Endodermal cell (in vitro differentiated cells): Measurements from ENCODE around the gene FKBP1B. TPM values are rescaled to one million over a fixed set of nuclear protein-coding genes. Genes with fewer than 3 reads are reported as not detected.

Experiments
- DNase-seq: peaks from one replicate; pipeline ENCODE4 v3.0.0-alpha.2; 2017
- H3K27ac ChIP-seq: 2 replicates; pipeline ENCODE4 v1.5.1; 2013; ENCODE audit warnings: mild to moderate bottlenecking, low read depth, low read length, moderate library complexity
- H3K27me3 ChIP-seq: 2 replicates; pipeline ENCODE4 v1.6.1; 2013; ENCODE audit warnings: mild to moderate bottlenecking, low read length, moderate library complexity; ENCODE audit not compliant: insufficient read depth, control insufficient read depth, poor library complexity, severe bottlenecking
- H3K36me3 ChIP-seq: 2 replicates; pipeline ENCODE4 v1.7.0; 2013; ENCODE audit warnings: mild to moderate bottlenecking, low read length, moderate library complexity; ENCODE audit not compliant: control insufficient read depth, insufficient read depth
- H3K4me1 ChIP-seq: one replicate; pipeline ENCODE4 v1.7.0; 2013; ENCODE audit warnings: low read length; ENCODE audit not compliant: control insufficient read depth, insufficient read depth
- H3K4me3 ChIP-seq: 2 replicates; pipeline ENCODE4 v1.5.1; 2013; ENCODE audit warnings: mild to moderate bottlenecking, low read length, moderate library complexity
- H3K9ac ChIP-seq: 2 replicates; pipeline ENCODE4 v1.6.1; 2013; ENCODE audit warnings: mild to moderate bottlenecking, low read length, moderate library complexity; ENCODE audit not compliant: poor library complexity, severe bottlenecking; ENCODE audit errors: extremely low read depth
- H3K9me3 ChIP-seq: 2 replicates; pipeline ENCODE4 v1.6.1; 2013; ENCODE audit warnings: mild to moderate bottlenecking, low read length, moderate library complexity; ENCODE audit not compliant: control insufficient read depth
- H3K27ac Mint-ChIP-seq: 2 replicates; pipeline ENCODE4 v1.8.0; 2020; ENCODE audit warnings: mixed read lengths
- H3K27me3 Mint-ChIP-seq: 2 replicates; pipeline ENCODE4 v1.8.0; 2021; ENCODE audit warnings: mild to moderate bottlenecking, mixed read lengths; ENCODE audit not compliant: insufficient read depth
- H3K36me3 Mint-ChIP-seq: 2 replicates; pipeline ENCODE4 v1.8.0; 2020; ENCODE audit warnings: low read depth, mixed read lengths
- H3K4me1 Mint-ChIP-seq: 2 replicates; pipeline ENCODE4 v1.8.0; 2020; ENCODE audit warnings: mixed read lengths
- H3K4me3 Mint-ChIP-seq: 2 replicates; pipeline ENCODE4 v1.8.0; 2020; ENCODE audit warnings: mild to moderate bottlenecking, moderate library complexity, mixed read lengths
- H3K9me3 Mint-ChIP-seq: 2 replicates; pipeline ENCODE4 v1.8.0; 2020; ENCODE audit warnings: mild to moderate bottlenecking, mixed read lengths
- CTCF ChIP-seq: fragments of 200-600 bp; sonication (generic); conservative IDR thresholded peaks from 2 replicates; pipeline ENCODE4 v1.5.0; 2021; ENCODE audit warnings: antibody characterized with exemption, mild to moderate bottlenecking
- WGBS, 2 experiments: methylation state at CpG; one replicate each; pipeline versions ENCODE4 v1.1.5 to v1.1.7; 2013; ENCODE audit warnings: missing lambda C conversion rate in 2 of 2, mixed read lengths in 1 of 2; ENCODE audit not compliant: insufficient coverage in 1 of 2, insufficient read length in 1 of 2; 5-methylcytosine and 5-hydroxymethylcytosine counted together
- total RNA-seq, 2 donors: library from RNA; stranded (reverse); fragmentation: NEBNext Ultra II Directional in 1 of 2; extraction: Animal tissue kit (Norgen Biotek cat#: 25700) in 1 of 2; gene quantifications; 2 replicates in 1 of 2; 3 replicates in 1 of 2; pipeline ENCODE4 v1.2.1, GENCODE V29; 2021

FKBP1B gene
- total RNA-seq, 2 donors from 2014 or later, result 35.3 to 39.0 TPM

GRCh38 chr2:24104906-24105305 lies 55.4 kb downstream of the FKBP1B start:
- no peaks in the 10 kb centered on the region for H3K36me3 Mint-ChIP-seq

GRCh38 chr2:24105816-24106215 lies 56.3 kb downstream of the FKBP1B start:
- 46% methylated on average over 2 of the region's 2 CpGs; no CpG with 5 or more reads in 1 of the 2 experiments for WGBS, 2 experiments
- Histone ChIP-seq H3K9me3 (no peaks in the 10 kb centered on the region), H3K27ac (no peak overlapping the region), H3K4me3 (no peak overlapping the region), H3K27me3 (no peaks in the 10 kb centered on the region), H3K4me1 (no peaks in the 10 kb centered on the region), H3K36me3 (no peaks in the 10 kb centered on the region), H3K9ac (no peak overlapping the region)
- DNase-seq, result no peak
- Mint-ChIP-seq H3K27me3 (peaks cover 4% of the 10 kb centered on the region), H3K9me3 (peaks cover 17% of the 10 kb centered on the region), H3K36me3 (no peaks in the 10 kb centered on the region), H3K4me3 (no peak overlapping the region), H3K4me1 (peaks cover 4% of the 10 kb centered on the region), H3K27ac (no peak overlapping the region)
- no peak for TF ChIP-seq CTCF

More at GRCh38 chr2:24104906-24105305, 55.4 kb downstream of the FKBP1B start:
- no peak for DNase-seq
- Histone ChIP-seq H3K4me1 (no peaks in the 10 kb centered on the region), H3K27ac (no peak overlapping the region), H3K36me3 (no peaks in the 10 kb centered on the region), H3K4me3 (no peak overlapping the region), H3K9me3 (no peaks in the 10 kb centered on the region), H3K27me3 (no peaks in the 10 kb centered on the region), H3K9ac (no peak overlapping the region)
- Mint-ChIP-seq H3K4me3 (no peak overlapping the region), H3K27ac (no peak overlapping the region), H3K4me1 (peaks cover 4% of the 10 kb centered on the region), H3K27me3 (peaks cover 4% of the 10 kb centered on the region), H3K9me3 (peaks cover 19% of the 10 kb centered on the region)
- WGBS, 2 experiments, result 86 to 100% methylated on average over 4 of the region's 4 CpGs
- TF ChIP-seq CTCF, result no peak

- no peaks in the 10 kb centered on the region for H3K36me3 Mint-ChIP-seq
- no peak overlapping the region for H3K4me3 Mint-ChIP-seq
- Histone ChIP-seq H3K27ac (no peak overlapping the region), H3K36me3 (no peaks in the 10 kb centered on the region), H3K4me3 (no peak overlapping the region), H3K4me1 (no peaks in the 10 kb centered on the region), H3K9me3 (no peaks in the 10 kb centered on the region), H3K27me3 (no peaks in the 10 kb centered on the region), H3K9ac (no peak overlapping the region)
- H3K9me3 Mint-ChIP-seq, result peaks cover 17% of the 10 kb centered on the region
- no peak overlapping the region for H3K27ac Mint-ChIP-seq
- peaks cover 4% of the 10 kb centered on the region for H3K4me1 Mint-ChIP-seq
- DNase-seq, result no peak
- no peak for TF ChIP-seq CTCF
- peaks cover 4% of the 10 kb centered on the region for H3K27me3 Mint-ChIP-seq
Observed at GRCh38 chr2:24106786-24107185, 57.2 kb downstream of the FKBP1B start.
